Measurements from ENCODE around the gene RGS9. TPM values are rescaled to one million over a fixed set of nuclear protein-coding genes. Genes with fewer than 3 reads are reported as not detected.
"Not testable (repeated sequence)": the region's sequence is repeated elsewhere in the genome, so short reads cannot be mapped to it uniquely, and the experiment has no call there.

RGS9 gene
- total RNA-seq, 1 donor from 2014 or later = 8.7 TPM

- no peak for TF ChIP-seq CTCF (IDR thresholded peaks at IDR 0.05)
- H3K27ac ChIP-seq = no peak overlapping the region
- intact Hi-C loops (cut with DNase I) = no loop called here
- DNase-seq (no peak), ATAC-seq (no peak)
- H3K4me3 ChIP-seq = no peak overlapping the region
- H3K4me1 ChIP-seq = peaks cover 4% of the 10 kb centered on the region
- H3K9me3 ChIP-seq = no peaks in the 10 kb centered on the region
- no peaks in the 10 kb centered on the region for H3K27me3 ChIP-seq
- no peaks in the 10 kb centered on the region for H3K36me3 ChIP-seq
These were observed 41.7 kb upstream of the RGS9 start for GRCh38 chr17:65095465-65095864.

GRCh38 chr17:65096382-65096781 is 40.8 kb upstream of the RGS9 start:
- DNase-seq; H3K9me3 ChIP-seq; H3K4me1 ChIP-seq; ATAC-seq; H3K27ac ChIP-seq; H3K27me3 ChIP-seq; H3K36me3 ChIP-seq; H3K4me3 ChIP-seq; intact Hi-C loops (cut with DNase I): not testable (repeated sequence)

- no peaks in the 10 kb centered on the region for H3K27me3 ChIP-seq
- intact Hi-C loops (cut with DNase I) = no loop called here
- H3K4me3 ChIP-seq = no peak overlapping the region
- no peak for ATAC-seq
- H3K4me1 ChIP-seq = peaks cover 4% of the 10 kb centered on the region
- no peak overlapping the region for H3K27ac ChIP-seq
- no peak for TF ChIP-seq CTCF (IDR thresholded peaks at IDR 0.05)
- no peaks in the 10 kb centered on the region for H3K9me3 ChIP-seq
- no peak for DNase-seq
- no peaks in the 10 kb centered on the region for H3K36me3 ChIP-seq
These were observed 40.1 kb upstream of the RGS9 start for GRCh38 chr17:65097110-65097509.

- no peaks in the 10 kb centered on the region for H3K36me3 ChIP-seq
- TF ChIP-seq CTCF (IDR thresholded peaks at IDR 0.05) = no peak
- intact Hi-C loops (cut with DNase I) = no loop called here
- peaks cover 4% of the 10 kb centered on the region for H3K4me1 ChIP-seq
- peak overlapping the region; percentile 48 for H3K4me3 ChIP-seq
- DNase-seq (no peak), ATAC-seq (no peak)
- no peaks in the 10 kb centered on the region for H3K9me3 ChIP-seq
- H3K27me3 ChIP-seq = no peaks in the 10 kb centered on the region
- H3K27ac ChIP-seq = no peak overlapping the region
These were observed 37.7 kb upstream of the RGS9 start for GRCh38 chr17:65099475-65099874.

- Histone ChIP-seq H3K36me3 (no peaks in the 10 kb centered on the region), H3K9me3 (no peaks in the 10 kb centered on the region), H3K4me3 (peak overlapping the region; percentile 48), H3K27me3 (no peaks in the 10 kb centered on the region), H3K27ac (peak overlapping the region; percentile 69), H3K4me1 (peaks cover 4% of the 10 kb centered on the region)
- intact Hi-C loops (cut with DNase I) = no loop called here
- no peak for TF ChIP-seq CTCF (IDR thresholded peaks at IDR 0.05)
- ATAC-seq (peak; percentile 51), DNase-seq (peak; percentile 70)
These were observed 37.2 kb upstream of the RGS9 start for GRCh38 chr17:65099941-65100315.

GRCh38 chr17:65100316-65101140 is 36.6 kb upstream of the RGS9 start:
- peak; percentile 77 for TF ChIP-seq CTCF (IDR thresholded peaks at IDR 0.05)
- H3K9me3 ChIP-seq = no peaks in the 10 kb centered on the region
- DNase-seq (peak; percentile 93), ATAC-seq (peak; percentile 96)
- peak overlapping the region; percentile 69 for H3K27ac ChIP-seq
- no peaks in the 10 kb centered on the region for H3K27me3 ChIP-seq
- intact Hi-C loops (cut with DNase I) = no loop called here
- no peaks in the 10 kb centered on the region for H3K36me3 ChIP-seq
- peak overlapping the region; percentile 48 for H3K4me3 ChIP-seq
- peaks cover 4% of the 10 kb centered on the region for H3K4me1 ChIP-seq
